Endothelial cell of umbilical vein (primary cell): Measurements from ENCODE around the gene RAB31. TPM values are rescaled to one million over a fixed set of nuclear protein-coding genes. Genes with fewer than 3 reads are reported as not detected.

ENCODE experiments used
- BruUV-seq: library from RNA; stranded (reverse); fragments of 400-500 nt; replicated peaks from 2 replicates; lab custom pipeline; 2021; lab: Mats Ljungman, UMichigan
- CTCF ChIA-PET: fragments of 300-600, 350-600 bp; sonication (Branson Sonifier 250); formaldehyde crosslinking; loops from one replicate; lab custom pipeline; 2021; ENCODE audit warnings: antibody characterized with exemption, inconsistent platforms; lab: Charles Lee
- POLR2A ChIA-PET: fragments of 300-600, 350-600 bp; sonication (Branson Sonifier 250); formaldehyde crosslinking; loops from one replicate; lab custom pipeline; 2021; ENCODE audit warnings: antibody characterized with exemption, inconsistent platforms; lab: Charles Lee
- DNase-seq: peaks from one replicate; pipeline ENCODE4 v3.0.0-alpha.2; 2011; ENCODE audit warnings: low read depth, low spot score
- FAIRE-seq: peaks from 2 replicates; lab custom pipeline; 2011; peaks lifted over from hg19 to GRCh38; lab: Jason Lieb, UNC
- H2AFZ ChIP-seq: 2 replicates; pipeline ENCODE4 v1.6.0; 2012; ENCODE audit warnings: low read depth, low read length, control low read depth, inconsistent platforms
- H3K27ac ChIP-seq: 2 replicates; pipeline ENCODE4 v1.5.1; 2011; ENCODE audit warnings: low read depth, mild to moderate bottlenecking, control low read depth, low read length, moderate library complexity; ENCODE audit not compliant: insufficient read depth
- H3K27me3 ChIP-seq, 2 experiments: 2 replicates each; pipeline versions ENCODE4 v1.6.0 to v1.6.1; 2011; ENCODE audit warnings: low read length in 2 of 2, mixed read lengths in 1 of 2; ENCODE audit not compliant: control insufficient read depth in 2 of 2, insufficient read depth in 2 of 2
- H3K36me3 ChIP-seq, 2 experiments: 2 replicates in 1 of 2; 3 replicates in 1 of 2; pipeline ENCODE4 v1.5.1; 2011; ENCODE audit warnings: low read length in 2 of 2, mild to moderate bottlenecking in 1 of 2, moderate library complexity in 1 of 2; ENCODE audit not compliant: control insufficient read depth in 2 of 2, insufficient read depth in 2 of 2; ENCODE audit errors: extremely low read depth in 1 of 2
- H3K4me1 ChIP-seq: 3 replicates; pipeline ENCODE4 v1.5.1; 2011; ENCODE audit warnings: mild to moderate bottlenecking, low read length; ENCODE audit not compliant: control insufficient read depth, insufficient read depth; ENCODE audit errors: extremely low read depth
- H3K4me2 ChIP-seq: 2 replicates; pipeline ENCODE4 v1.6.1; 2011; ENCODE audit warnings: low read length, control low read depth, mixed read lengths; ENCODE audit not compliant: insufficient read depth
- H3K4me3 ChIP-seq, 3 experiments: fragments of 200-600 bp in 1 of 3; sonication (generic), shearing (Covaris generic) in 1 of 3; replicated peaks in 1 of 3; 2 replicates each; pipeline ENCODE4 v1.5.1; 2011 to 2016; ENCODE audit warnings: control low read depth in 3 of 3, low read length in 3 of 3, mild to moderate bottlenecking in 2 of 3, inconsistent platforms in 1 of 3, low read depth in 1 of 3, moderate library complexity in 1 of 3; ENCODE audit not compliant: insufficient read depth in 1 of 3
- H3K79me2 ChIP-seq: 2 replicates; pipeline ENCODE4 v1.6.0; 2012; ENCODE audit warnings: low read length, inconsistent platforms; ENCODE audit not compliant: control insufficient read depth, insufficient read depth
- H3K9ac ChIP-seq: replicated peaks from 2 replicates; pipeline ENCODE3; 2011; ENCODE audit warnings: low read length, control low read depth; ENCODE audit not compliant: insufficient read depth; ENCODE audit errors: extremely low read depth
- H3K9me1 ChIP-seq: replicated peaks from 3 replicates; pipeline ENCODE4 v1.6.0; 2011; ENCODE audit warnings: mild to moderate bottlenecking, low read length; ENCODE audit not compliant: control insufficient read depth, insufficient read depth; ENCODE audit errors: extremely low read depth
- H3K9me3 ChIP-seq: replicated peaks from 2 replicates; pipeline ENCODE4 v1.5.1; 2012; ENCODE audit warnings: low read length, inconsistent platforms; ENCODE audit not compliant: control insufficient read depth, insufficient read depth
- H4K20me1 ChIP-seq: replicated peaks from 2 replicates; pipeline ENCODE3; 2011; ENCODE audit warnings: mild to moderate bottlenecking, low read length; ENCODE audit not compliant: control insufficient read depth, insufficient read depth; ENCODE audit errors: extremely low read depth
- EZH2 ChIP-seq: IDR thresholded peaks from 2 replicates; pipeline ENCODE4 v1.6.1; 2012; ENCODE audit warnings: borderline replicate concordance, low read depth, mild to moderate bottlenecking, moderate library complexity, low read length, inconsistent platforms; ENCODE audit not compliant: severe bottlenecking
- FOS ChIP-seq: IDR thresholded peaks from 2 replicates; pipeline ENCODE4 v1.6.1; 2011; ENCODE audit warnings: mild to moderate bottlenecking, low read length, moderate library complexity, borderline replicate concordance; ENCODE audit not compliant: insufficient read depth
- GATA2 ChIP-seq: IDR thresholded peaks from 2 replicates; pipeline ENCODE4 v1.7.0; 2011; ENCODE audit warnings: low read depth, mild to moderate bottlenecking, moderate library complexity, mixed read lengths, low read length; ENCODE audit not compliant: insufficient read length, insufficient read depth
- JUN ChIP-seq: IDR thresholded peaks from 2 replicates; pipeline ENCODE4 v1.6.1; 2011; ENCODE audit warnings: borderline replicate concordance, low read depth; ENCODE audit not compliant: insufficient read length, insufficient read depth
- MYC ChIP-seq: IDR thresholded peaks from one replicate; pipeline ENCODE4 v1.6.1; 2011; ENCODE audit warnings: mild to moderate bottlenecking, low read depth, low read length
- POLR2A ChIP-seq: IDR thresholded peaks from 2 replicates; pipeline ENCODE4 v1.6.1; 2012; ENCODE audit warnings: low read depth, mild to moderate bottlenecking, control low read depth, low read length
- POLR2AphosphoS5 ChIP-seq: IDR thresholded peaks from 2 replicates; pipeline ENCODE4 v1.6.1; 2012; ENCODE audit warnings: low read depth, mild to moderate bottlenecking, control low read depth, low read length, moderate library complexity; ENCODE audit not compliant: insufficient read depth
- dilution Hi-C: fragments of 300-500 bp; cut with MboI; formaldehyde crosslinking; loops from one replicate; pipeline ENCODE4 v1.15.0; 2019; ENCODE audit warnings: low sequenced_read_pairs; ENCODE audit not compliant: extremely low pct_ligation_motif_present
- intact Hi-C: fragments of 100-400 bp; cut with micrococcal nuclease; formaldehyde crosslinking; loops from one replicate; pipeline ENCODE4 v1.10.0; 2022
- polyA plus RNA-seq, 4 experiments: library from polyadenylated mRNA; depleted of rRNA in 3 of 4; stranded (reverse) in 3 of 4; unstranded in 1 of 4; fragments of >200 nt; gene quantifications; 2 replicates each; pipeline versions ENCODE4 v1.2.1 to v1.2.3, GENCODE V29; 2011 to 2012; ENCODE audit warnings: missing spikeins in 1 of 4
- total RNA-seq: library from RNA; stranded (reverse); gene quantifications from 2 replicates; pipeline ENCODE4 v1.2.3, GENCODE V29; 2021
- TF ChIP-seq, protein P1 (sequence below), 2 donors: IDR thresholded peaks; 1 replicate in 1 of 2; 2 replicates in 1 of 2; pipeline ENCODE4 v1.5.1; 2011; ENCODE audit warnings: low read length in 2 of 2, mild to moderate bottlenecking in 2 of 2, moderate library complexity in 2 of 2, control low read depth in 1 of 2, inconsistent platforms in 1 of 2, low read depth in 1 of 2; ENCODE audit not compliant: insufficient read depth in 1 of 2; ENCODE audit errors: extremely low read depth in 1 of 2
- TF ChIP-seq, protein P2 (sequence below): IDR thresholded peaks from 2 replicates; pipeline ENCODE4 v1.6.1; 2011; ENCODE audit not compliant: insufficient read depth, insufficient read length

RAB31 gene
- total and polyA plus RNA-seq, 2 donors (not counting 3 experiments of a cell fraction or from before 2014, with no cell fraction given), result 30.5 TPM

DNA sequence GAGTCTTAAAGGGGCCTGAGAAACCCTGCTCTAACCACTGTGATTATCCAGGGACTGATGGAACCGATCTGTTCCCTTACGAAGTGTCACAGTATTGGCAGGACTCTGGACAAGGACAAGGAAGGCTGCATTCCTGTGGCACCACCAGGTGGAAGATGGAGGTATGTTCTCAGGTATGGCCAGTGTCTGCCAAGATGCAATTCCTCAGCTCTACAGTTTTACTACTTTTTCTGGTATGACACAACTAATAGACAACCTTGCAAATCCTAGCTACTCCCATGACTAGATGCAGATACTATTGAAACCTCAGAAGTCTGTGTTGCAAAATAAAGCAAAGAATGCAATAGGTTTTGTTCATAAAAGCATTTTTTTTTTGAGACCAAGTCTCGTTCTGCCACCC lies 14.6 kb downstream of the RAB31 start:
- POLR2A ChIA-PET, result no interaction called here
- no peak for FAIRE-seq

More for the DNA sequence above, 14.6 kb downstream of the RAB31 start:
- H3K4me2 ChIP-seq, result no peak overlapping the region
- intact Hi-C loops (no loop called here), dilution Hi-C loops (no loop called here)
- peaks cover 6% of the 10 kb centered on the region for H3K4me1 ChIP-seq
- H3K9ac ChIP-seq, result no peak overlapping the region
- H3K9me1 ChIP-seq, result no peaks in the 10 kb centered on the region
- CTCF ChIA-PET, result interaction anchor here (1.3 kb wide), 1 partner anchor 110 kb away, joined by 4 read pairs; no protein-coding TSS in a partner anchor
- H3K79me2 ChIP-seq, result peaks cover 15% of the 10 kb centered on the region
- TF ChIP-seq POLR2A, result no peak
- no peak for TF ChIP-seq JUN
- TF ChIP-seq FOS, result no peak
- TF ChIP-seq EZH2, result no peak
- no peak for TF ChIP-seq GATA2
- TF ChIP-seq, protein P1, sequence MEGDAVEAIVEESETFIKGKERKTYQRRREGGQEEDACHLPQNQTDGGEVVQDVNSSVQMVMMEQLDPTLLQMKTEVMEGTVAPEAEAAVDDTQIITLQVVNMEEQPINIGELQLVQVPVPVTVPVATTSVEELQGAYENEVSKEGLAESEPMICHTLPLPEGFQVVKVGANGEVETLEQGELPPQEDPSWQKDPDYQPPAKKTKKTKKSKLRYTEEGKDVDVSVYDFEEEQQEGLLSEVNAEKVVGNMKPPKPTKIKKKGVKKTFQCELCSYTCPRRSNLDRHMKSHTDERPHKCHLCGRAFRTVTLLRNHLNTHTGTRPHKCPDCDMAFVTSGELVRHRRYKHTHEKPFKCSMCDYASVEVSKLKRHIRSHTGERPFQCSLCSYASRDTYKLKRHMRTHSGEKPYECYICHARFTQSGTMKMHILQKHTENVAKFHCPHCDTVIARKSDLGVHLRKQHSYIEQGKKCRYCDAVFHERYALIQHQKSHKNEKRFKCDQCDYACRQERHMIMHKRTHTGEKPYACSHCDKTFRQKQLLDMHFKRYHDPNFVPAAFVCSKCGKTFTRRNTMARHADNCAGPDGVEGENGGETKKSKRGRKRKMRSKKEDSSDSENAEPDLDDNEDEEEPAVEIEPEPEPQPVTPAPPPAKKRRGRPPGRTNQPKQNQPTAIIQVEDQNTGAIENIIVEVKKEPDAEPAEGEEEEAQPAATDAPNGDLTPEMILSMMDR (IDR thresholded peaks at IDR 0.05; ENCODE audit: extremely low read depth in 1 of 2, insufficient read depth in 1 of 2, low read depth in 1 of 2, low read length in 2 of 2), result no peak
- TF ChIP-seq POLR2AphosphoS5, result no peak
- no peak for TF ChIP-seq MYC
- TF ChIP-seq, protein P2, sequence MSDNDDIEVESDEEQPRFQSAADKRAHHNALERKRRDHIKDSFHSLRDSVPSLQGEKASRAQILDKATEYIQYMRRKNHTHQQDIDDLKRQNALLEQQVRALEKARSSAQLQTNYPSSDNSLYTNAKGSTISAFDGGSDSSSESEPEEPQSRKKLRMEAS, result no peak
- BruUV-seq, result no TSS peak
- DNase-seq, result no peak
- no peak overlapping the region for H3K27ac ChIP-seq
- no peaks in the 10 kb centered on the region for H3K36me3 ChIP-seq
- no peaks in the 10 kb centered on the region for H3K9me3 ChIP-seq
- no peaks in the 10 kb centered on the region for H3K27me3 ChIP-seq
- H4K20me1 ChIP-seq, result no peaks in the 10 kb centered on the region
- H2AFZ ChIP-seq, result no peak overlapping the region
- no peak overlapping the region for H3K4me3 ChIP-seq
